Body of pancreas (tissue), 4 donors: Measurements from ENCODE around the gene DAPK1.

Source experiments
- CTCF ChIP-seq, 7 experiments: fragments of 450-650 bp in 4 of 7; fragments of 200-600 bp in 3 of 7; sonication (generic) in 3 of 7; IDR thresholded peaks; one replicate each; pipeline ENCODE4 v1.5.1; 2016 to 2019; ENCODE audit warnings: antibody characterized with exemption in 7 of 7
- POLR2A ChIP-seq, 3 donors: fragments of 450-650 bp; IDR thresholded peaks; one replicate each; pipeline ENCODE4 v1.6.1; 2016; ENCODE audit warnings: antibody characterized with exemption in 3 of 3, mild to moderate bottlenecking in 2 of 3

DNA sequence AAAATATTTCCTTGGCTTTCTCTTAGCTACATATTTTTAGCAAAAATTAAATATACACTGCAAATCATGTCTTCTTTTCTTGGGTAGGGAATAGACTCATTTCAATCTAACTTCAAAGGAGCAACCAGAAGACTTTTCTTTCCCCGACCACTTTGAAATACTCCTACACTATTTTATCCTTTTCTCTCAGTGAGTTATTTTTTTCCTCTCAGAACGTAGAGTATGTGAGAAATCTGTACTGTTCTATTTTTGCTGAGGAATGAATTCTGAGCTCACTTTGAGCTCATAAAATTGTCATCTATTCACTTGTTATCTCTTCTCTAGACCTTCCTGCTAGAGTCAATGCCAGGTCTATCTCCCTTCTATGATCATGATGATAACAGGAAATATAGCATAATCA, 22.2 kb upstream of the DAPK1 start:
- no peak for TF ChIP-seq CTCF (IDR thresholded peaks at IDR 0.05)
- no peak for TF ChIP-seq POLR2A (IDR thresholded peaks at IDR 0.05)
